ENCODE data around the gene TNS1.

Gene TNS1

GRCh38 chr2:217803653-217803960 lies 199.2 kb downstream of the TNS1 start:
- no peak for DNase-seq (ENCODE audit: low read depth in 2 of 2, low spot score in 1 of 2)

GRCh38 chr2:217802876-217803652 lies 199.7 kb downstream of the TNS1 start:
- no peak for DNase-seq (ENCODE audit: low read depth in 2 of 2, low spot score in 1 of 2)

GRCh38 chr2:217802266-217802665 lies 200.5 kb downstream of the TNS1 start:
- no peak for DNase-seq (ENCODE audit: low read depth in 2 of 2, low spot score in 1 of 2)

- no peak for DNase-seq (ENCODE audit: low read depth in 2 of 2, low spot score in 1 of 2)
These were observed 201.1 kb downstream of the TNS1 start for GRCh38 chr2:217801711-217802110.

GRCh38 chr2:217801115-217801531 lies 201.7 kb downstream of the TNS1 start:
- DNase-seq (ENCODE audit: low read depth in 2 of 2, low spot score in 1 of 2): no peak

GRCh38 chr2:217800433-217801114 lies 202.2 kb downstream of the TNS1 start:
- DNase-seq (ENCODE audit: low read depth in 2 of 2, low spot score in 1 of 2): no peak

- no peak for DNase-seq (ENCODE audit: low read depth in 2 of 2, low spot score in 1 of 2)
These were observed 203.0 kb downstream of the TNS1 start for GRCh38 chr2:217799563-217800432.

- no peak for DNase-seq (ENCODE audit: low read depth in 2 of 2, low spot score in 1 of 2)
These were observed 203.8 kb downstream of the TNS1 start for GRCh38 chr2:217798743-217799562.

GRCh38 chr2:217798191-217798590 lies 204.6 kb downstream of the TNS1 start:
- DNase-seq (ENCODE audit: low read depth in 2 of 2, low spot score in 1 of 2): no peak

GRCh38 chr2:217797661-217798069 lies 205.1 kb downstream of the TNS1 start:
- no peak for DNase-seq (ENCODE audit: low read depth in 2 of 2, low spot score in 1 of 2)

- no peak for DNase-seq (ENCODE audit: low read depth in 2 of 2, low spot score in 1 of 2)
These were observed 205.6 kb downstream of the TNS1 start for GRCh38 chr2:217797165-217797564.

GRCh38 chr2:217795706-217796465 lies 206.9 kb downstream of the TNS1 start:
- no peak for DNase-seq (ENCODE audit: low read depth in 2 of 2, low spot score in 1 of 2)

- DNase-seq (ENCODE audit: low read depth in 2 of 2, low spot score in 1 of 2): no peak
These were observed 207.7 kb downstream of the TNS1 start for GRCh38 chr2:217795067-217795466.

GRCh38 chr2:217794133-217794986 lies 208.4 kb downstream of the TNS1 start:
- DNase-seq (ENCODE audit: low read depth in 2 of 2, low spot score in 1 of 2): no peak

GRCh38 chr2:217793566-217794132 lies 209.1 kb downstream of the TNS1 start:
- DNase-seq (ENCODE audit: low read depth in 2 of 2, low spot score in 1 of 2): no peak

GRCh38 chr2:217792626-217793527 lies 209.9 kb downstream of the TNS1 start:
- DNase-seq (ENCODE audit: low read depth in 2 of 2, low spot score in 1 of 2): no peak

- no peak for DNase-seq (ENCODE audit: low read depth in 2 of 2, low spot score in 1 of 2)
These were observed 211.2 kb downstream of the TNS1 start for GRCh38 chr2:217791551-217791950.
